Measurements from ENCODE around the gene POU6F1.

DNA sequence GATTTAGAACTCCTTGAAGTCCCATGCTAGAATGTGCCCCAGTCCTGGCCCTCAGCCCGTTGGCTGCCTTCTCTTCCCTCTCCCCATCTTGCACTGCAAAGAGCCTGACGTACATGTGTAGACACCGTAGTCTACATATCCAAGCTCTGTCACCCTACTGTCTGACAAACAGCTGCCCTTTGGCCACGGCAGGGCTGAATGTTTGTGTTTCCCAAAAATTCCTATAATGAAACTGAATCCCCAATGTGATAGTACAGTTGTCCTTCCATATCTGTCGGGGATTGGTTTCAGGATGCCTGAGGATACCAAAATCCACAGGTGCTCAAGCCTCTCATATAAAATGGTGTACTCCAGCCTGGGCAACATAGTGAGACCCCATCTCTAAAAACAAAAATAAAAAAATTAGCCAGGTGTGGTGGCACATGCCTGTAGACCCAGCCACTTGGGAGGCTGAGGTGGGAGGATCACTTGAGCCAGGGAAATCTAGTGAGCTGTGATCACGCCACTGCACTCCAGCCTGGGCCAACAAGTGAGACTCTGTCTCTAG, 32.6 kb downstream of the POU6F1 start:
- TF ChIP-seq, protein P1, sequence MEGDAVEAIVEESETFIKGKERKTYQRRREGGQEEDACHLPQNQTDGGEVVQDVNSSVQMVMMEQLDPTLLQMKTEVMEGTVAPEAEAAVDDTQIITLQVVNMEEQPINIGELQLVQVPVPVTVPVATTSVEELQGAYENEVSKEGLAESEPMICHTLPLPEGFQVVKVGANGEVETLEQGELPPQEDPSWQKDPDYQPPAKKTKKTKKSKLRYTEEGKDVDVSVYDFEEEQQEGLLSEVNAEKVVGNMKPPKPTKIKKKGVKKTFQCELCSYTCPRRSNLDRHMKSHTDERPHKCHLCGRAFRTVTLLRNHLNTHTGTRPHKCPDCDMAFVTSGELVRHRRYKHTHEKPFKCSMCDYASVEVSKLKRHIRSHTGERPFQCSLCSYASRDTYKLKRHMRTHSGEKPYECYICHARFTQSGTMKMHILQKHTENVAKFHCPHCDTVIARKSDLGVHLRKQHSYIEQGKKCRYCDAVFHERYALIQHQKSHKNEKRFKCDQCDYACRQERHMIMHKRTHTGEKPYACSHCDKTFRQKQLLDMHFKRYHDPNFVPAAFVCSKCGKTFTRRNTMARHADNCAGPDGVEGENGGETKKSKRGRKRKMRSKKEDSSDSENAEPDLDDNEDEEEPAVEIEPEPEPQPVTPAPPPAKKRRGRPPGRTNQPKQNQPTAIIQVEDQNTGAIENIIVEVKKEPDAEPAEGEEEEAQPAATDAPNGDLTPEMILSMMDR (conservative IDR thresholded peaks at IDR 0.05 in 1 of 2, IDR thresholded peaks at IDR 0.05 in 1 of 2; ENCODE audit: low read depth in 1 of 2, low read length in 2 of 2), result no peak
- TF ChIP-seq EZH2 (IDR thresholded peaks at IDR 0.05; ENCODE audit: low read length, missing control alignments), result no peak
